HG03139 (cell line): ENCODE results near the gene XIRP1.
A peak's percentile ranks its signal among the peaks of the same experiment; 100 is the strongest.
"Not testable (repeated sequence)": the region's sequence is repeated elsewhere in the genome, so short reads cannot be mapped to it uniquely, and the experiment has no call there.

Experiments
- ATAC-seq: cut with Tn5 transposase; IDR thresholded peaks from one replicate; pipeline ENCODE4 v1.9.1; 2021; ENCODE audit not compliant: unreplicated experiment

The XIRP1 gene, protein sequence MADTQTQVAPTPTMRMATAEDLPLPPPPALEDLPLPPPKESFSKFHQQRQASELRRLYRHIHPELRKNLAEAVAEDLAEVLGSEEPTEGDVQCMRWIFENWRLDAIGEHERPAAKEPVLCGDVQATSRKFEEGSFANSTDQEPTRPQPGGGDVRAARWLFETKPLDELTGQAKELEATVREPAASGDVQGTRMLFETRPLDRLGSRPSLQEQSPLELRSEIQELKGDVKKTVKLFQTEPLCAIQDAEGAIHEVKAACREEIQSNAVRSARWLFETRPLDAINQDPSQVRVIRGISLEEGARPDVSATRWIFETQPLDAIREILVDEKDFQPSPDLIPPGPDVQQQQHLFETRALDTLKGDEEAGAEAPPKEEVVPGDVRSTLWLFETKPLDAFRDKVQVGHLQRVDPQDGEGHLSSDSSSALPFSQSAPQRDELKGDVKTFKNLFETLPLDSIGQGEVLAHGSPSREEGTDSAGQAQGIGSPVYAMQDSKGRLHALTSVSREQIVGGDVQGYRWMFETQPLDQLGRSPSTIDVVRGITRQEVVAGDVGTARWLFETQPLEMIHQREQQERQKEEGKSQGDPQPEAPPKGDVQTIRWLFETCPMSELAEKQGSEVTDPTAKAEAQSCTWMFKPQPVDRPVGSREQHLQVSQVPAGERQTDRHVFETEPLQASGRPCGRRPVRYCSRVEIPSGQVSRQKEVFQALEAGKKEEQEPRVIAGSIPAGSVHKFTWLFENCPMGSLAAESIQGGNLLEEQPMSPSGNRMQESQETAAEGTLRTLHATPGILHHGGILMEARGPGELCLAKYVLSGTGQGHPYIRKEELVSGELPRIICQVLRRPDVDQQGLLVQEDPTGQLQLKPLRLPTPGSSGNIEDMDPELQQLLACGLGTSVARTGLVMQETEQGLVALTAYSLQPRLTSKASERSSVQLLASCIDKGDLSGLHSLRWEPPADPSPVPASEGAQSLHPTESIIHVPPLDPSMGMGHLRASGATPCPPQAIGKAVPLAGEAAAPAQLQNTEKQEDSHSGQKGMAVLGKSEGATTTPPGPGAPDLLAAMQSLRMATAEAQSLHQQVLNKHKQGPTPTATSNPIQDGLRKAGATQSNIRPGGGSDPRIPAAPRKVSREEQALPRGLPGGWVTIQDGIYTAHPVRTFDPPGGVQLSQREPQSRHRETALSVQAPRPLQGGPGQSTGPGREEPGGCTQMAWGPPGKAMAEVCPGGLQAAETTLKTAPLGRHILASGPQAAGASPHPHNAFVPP (N-terminal part only)

DNA sequence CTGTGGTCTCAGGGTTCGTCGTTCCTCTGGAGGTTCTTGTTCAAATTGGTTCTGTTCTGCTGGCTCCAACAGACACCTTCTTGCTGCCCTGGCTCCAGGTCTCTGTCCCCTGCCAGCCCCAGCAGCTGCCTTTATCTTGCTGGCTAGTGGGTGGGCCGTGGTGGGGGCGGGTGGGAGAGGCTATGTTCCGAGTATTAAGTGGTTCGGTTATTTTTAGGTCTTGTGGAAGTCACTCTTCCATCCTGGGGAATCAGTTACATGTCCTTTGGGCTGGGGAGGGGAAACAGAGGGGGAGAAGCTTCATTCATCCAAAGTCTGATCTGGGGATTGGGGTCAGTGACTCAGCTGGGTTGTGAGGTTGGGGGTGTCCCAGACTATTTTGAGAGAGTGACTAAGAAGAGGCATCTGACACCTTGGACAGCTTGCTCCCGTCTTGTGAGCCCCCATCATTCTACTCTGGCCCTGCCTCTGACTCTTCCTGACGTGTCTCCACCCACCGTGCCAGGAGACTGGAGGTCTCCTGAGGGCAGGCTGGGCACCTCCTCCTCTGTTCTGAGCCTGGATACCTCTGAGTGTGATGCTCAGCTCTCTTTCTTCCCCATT is at the start of gene XIRP1:
Gene XIRP1 (minus strand): TSS at position 106 of the 603 bp plus-strand sequence. CDS start 3,150 bp downstream, outside the sequence.
- no peak for ATAC-seq

DNA sequence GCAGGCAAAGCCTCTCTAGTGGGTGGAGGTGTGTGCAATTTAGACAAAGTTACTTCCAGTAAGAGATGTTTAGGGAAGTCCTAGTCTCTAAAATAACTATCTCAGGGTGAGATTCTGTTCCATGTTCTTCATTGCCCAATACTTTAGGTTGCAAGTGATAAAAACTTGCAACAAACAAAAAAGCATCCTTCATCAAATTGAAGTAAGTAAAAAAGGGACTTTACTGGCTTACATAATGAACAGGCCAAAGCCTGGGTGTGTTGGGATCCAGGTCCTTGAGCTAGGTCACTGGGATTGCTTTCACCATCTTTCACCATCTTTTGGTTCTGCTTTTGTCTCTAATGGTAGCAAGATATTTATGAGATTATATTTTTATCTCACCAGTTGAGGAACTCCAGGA is 49.2 kb upstream of the XIRP1 start:
- no peak for ATAC-seq

DNA sequence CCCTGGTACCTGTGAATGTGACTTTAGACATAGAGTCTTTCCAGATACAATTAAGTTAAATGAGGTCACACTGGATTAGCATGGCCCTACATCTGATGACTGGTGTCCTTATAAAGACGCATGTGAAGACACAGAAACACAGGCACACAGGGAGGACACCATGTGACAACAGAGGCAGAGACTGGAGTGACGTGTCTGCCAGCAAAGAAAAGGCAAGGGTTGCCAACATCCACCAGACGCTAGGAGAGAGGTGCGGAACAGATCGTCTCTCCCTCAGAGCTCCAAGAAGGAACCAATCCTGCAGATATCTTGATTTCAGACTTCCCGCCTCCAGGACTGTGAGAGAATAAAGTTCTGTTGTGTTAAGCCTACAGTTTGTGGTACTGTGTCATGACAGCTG is 44.6 kb upstream of the XIRP1 start:
- no peak for ATAC-seq

DNA sequence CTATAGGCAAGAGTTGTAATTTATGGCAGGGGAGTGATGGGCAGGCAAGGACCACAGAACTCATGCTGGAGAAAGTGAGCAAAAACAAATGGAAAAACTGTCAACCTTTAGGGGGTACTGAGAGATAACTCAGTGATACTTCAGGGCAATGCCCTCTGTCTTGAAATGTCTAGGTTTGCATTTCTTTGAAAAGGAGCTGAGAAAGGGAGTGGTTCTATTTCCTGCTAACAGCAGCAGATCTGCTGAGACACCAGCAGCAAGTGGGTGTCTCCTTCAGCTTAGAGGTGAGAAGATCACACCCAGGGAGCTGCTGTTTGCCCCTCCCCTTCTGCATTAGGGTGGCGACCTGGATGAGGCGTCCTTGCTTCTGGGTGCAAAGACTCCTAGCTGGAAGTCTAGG is 42.3 kb upstream of the XIRP1 start:
- no peak for ATAC-seq

DNA sequence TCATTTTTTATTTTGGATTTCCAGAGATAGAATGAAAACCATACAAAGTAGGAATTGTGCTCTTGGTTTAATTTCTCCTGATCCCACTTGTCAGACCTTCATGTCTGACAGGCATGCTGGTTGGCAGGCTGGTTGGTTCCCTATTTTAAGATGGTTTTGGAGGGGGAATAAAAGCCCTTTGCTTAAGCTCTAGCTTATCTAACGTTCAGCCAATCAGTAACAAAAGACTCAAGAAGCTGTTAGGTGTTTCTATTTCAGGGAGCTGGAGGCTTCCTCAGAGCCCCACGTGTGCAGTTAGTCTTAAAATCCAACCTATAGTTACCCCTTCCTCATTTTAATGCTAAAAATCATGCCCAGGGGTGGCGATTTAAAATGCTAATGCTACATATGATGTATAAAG is 40.5 kb upstream of the XIRP1 start:
- no peak for ATAC-seq

DNA sequence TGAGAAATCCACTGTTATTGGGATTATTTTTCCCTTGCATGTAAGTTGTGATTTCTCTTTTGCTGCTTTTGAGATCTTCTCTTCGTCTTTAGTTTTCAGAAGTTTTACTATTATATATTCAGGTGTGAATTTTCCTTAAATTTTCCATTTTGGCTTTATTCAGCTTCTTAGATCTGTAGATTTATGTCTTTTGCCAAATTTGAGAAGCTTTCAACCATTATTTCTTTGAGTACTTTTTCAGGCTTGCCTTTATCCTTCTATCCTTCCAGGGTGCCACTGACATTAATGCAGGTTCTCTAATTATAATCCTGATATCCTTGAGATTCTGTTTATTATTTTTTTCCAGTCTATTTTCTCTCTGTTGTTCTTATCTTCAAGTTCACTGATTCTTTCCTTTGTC is 38.1 kb upstream of the XIRP1 start:
- no peak for ATAC-seq

DNA sequence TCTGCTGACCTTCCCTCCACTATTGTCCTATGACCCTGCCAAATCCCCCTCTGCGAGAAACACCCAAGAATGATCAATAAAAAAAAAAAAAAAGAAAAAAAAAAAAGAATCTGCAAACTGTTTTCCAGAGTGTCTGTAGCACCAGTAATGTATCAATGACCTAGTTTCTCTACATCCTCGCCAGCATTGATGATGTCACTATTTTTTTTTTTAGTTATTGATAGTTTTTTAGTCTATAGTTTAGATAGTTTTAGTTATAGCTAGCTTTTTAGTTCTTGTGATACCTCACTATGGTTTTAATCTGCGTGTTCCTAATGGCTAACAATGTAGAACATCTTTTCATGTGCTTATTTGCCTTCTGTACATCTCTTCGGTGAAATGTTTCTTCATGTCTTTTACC is 36.1 kb upstream of the XIRP1 start:
- ATAC-seq: no peak

DNA sequence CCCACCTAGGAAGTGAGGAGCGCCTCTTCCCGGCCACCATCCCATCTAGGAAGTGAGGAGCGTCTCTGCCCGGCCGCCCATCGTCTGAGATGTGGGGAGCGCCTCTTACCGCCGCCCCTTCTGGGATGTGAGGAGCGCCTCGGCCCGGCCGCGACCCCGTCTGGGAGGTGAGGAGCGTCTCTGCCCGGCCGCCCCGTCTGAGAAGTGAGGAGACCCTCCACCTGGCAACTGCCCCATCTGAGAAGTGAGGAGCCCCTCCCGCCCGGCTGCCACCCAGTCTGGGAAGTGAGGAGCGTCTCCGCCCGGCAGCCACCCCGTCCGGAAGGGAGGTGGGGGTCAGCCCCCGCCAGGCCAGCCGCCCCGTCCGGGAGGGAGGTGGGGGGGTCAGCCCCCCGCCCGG is 35.2 kb upstream of the XIRP1 start:
- not testable (repeated sequence) for ATAC-seq

DNA sequence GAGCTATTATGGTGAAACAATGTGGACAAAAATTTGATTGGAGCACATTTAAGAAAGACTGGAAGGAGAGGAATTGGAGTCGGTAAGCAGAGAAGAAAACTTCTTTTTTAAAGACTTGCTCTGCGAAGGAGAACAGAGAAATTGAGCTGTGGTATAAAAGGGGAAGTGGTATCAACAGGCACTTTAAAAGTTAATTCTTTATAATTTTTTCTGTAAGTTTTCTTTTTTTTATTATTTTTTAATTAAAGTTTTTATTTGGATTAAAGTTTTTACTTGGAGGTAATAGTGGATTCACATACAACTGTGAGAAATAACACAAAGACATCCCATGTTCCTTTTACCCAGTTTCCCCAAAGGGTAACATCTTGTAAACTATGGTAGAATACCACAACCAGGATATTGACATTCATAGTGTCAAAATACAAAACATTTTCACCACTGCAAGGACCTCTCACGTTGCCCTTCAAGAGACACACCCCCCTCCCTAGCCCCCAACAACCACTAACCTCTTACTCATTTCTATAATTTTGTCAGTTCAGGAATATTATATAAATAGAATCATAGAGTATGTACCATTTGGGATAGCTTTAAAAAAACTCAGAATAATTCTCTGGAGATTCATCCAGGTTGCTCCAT is 33.8 kb upstream of the XIRP1 start:
- ATAC-seq: no peak

DNA sequence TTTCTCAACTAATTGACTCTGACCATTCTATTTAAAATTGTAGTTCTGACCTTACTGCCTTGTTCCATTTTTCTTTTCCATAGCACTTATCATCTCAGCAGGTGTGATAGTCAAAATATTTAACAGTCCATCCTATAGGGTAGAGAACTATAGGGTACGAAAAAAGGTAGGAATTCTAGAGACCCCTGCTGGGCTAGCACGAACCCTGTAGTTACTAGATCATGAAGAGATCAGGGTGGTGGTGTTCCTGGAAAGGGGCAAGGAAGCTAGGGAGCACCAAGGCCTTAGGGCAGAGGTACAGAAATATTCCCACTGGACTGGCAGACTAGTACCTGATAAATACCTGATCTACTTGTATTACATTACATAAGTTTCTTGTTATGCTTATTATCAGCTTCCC is 31.9 kb upstream of the XIRP1 start:
- ATAC-seq: no peak

DNA sequence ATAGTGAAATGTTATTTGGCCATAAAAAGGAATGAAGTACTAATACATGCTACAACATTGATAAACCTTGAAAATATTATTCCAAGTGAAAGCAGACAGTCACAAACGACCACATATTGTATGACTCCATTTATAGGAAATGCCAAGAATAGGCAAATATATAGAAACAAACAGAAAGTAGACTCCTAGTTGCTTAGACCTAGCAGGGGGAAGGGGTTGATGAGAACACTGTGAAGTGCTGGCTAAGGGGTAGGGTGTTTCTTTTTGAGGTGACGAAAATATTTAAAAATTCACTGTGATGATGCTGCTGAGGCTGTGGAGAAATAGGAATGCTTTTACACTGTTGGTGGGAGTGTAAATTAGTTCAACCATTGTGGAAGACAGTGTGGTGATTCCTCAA is 30.5 kb upstream of the XIRP1 start:
- ATAC-seq: no peak

DNA sequence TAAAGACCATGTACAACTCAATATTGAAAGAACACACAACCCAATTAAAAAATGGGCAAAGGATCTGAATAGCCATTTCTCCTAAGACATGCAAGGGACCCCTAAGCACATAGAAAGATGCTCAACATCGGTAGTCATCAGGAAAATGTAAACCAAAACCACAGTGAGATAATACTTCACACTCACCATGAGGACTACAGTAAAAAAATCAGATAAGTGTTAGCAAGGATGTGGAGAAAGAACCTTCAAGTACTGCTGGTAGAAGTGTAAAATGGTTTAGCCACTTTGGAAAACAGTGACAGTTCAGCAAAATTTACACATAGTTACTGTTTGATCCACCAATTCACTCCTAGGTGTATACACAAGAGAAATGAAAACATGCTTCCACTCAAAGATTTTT is 30.1 kb upstream of the XIRP1 start:
- no peak for ATAC-seq

DNA sequence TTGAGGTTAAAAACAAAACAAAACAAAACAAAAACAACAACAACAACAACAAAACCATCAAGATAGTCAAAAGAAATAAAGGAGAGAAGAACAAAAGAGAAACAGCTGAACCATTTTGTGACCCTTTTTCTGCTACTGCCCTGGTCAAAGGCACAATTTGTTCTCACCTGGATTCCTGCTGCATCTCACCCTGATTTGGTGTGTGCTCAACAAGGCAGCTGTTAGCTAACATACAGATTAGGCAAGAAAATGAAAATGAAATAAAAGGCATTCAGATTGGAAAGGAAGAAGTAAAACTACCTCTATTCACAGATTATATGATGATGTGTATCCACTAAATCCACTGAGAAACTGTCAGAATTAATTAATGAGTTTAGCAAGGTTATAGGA is 28.7 kb upstream of the XIRP1 start:
- ATAC-seq: no peak

DNA sequence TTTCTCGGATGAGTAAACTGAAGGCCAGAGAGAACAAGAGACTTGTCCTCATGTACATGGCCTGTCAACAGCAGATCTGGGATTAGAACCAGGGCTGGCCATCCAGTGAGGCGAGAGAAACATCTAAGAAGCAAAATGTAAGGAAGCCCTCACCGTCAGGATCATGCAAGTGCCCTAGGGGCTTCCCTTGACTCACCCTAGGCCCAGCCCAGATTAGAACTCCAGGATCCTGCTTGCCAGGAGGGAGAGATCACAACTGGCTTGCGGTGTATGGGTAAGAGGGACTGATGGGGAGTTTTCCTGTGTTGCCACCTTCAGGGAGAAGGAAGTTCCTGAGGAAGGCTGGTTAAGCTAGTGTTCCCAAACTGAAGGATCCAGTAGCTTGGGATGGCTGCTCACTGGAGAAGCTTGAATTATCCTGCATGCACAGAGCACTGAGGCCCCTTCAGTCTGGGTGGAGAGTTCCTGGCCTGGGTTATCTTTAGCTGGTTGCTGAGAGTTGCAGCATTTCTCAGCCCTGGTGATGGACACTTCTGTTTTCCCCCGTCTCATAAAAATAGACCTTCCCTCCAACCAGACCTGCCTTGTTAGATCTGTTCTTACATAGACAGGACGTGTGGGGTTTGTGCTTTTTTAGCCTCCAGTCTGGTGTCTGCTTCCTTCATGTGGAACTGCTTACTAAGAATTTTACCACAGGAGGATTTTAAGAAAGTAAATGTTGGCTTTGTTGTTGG is 28.2 kb upstream of the XIRP1 start:
- ATAC-seq: no peak

DNA sequence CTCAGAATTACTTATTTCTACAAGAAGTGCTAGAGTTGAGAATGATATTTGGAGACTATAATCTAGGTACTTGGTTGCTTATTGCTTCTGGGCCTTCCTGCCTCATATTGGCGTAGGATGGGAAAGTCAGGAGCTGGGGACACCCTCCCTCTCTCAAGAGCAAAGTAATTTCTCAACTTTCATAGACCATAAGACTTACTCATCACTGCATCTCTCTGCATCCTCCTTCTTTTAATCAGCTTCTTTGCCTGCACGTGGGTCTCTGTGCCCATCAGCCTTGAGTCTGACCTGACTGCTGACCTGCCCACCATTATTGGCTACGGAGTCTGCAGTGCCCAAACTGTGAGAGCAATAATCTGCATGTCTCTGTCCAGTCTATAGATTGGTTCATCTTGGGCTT is 27.3 kb upstream of the XIRP1 start:
- no peak for ATAC-seq

DNA sequence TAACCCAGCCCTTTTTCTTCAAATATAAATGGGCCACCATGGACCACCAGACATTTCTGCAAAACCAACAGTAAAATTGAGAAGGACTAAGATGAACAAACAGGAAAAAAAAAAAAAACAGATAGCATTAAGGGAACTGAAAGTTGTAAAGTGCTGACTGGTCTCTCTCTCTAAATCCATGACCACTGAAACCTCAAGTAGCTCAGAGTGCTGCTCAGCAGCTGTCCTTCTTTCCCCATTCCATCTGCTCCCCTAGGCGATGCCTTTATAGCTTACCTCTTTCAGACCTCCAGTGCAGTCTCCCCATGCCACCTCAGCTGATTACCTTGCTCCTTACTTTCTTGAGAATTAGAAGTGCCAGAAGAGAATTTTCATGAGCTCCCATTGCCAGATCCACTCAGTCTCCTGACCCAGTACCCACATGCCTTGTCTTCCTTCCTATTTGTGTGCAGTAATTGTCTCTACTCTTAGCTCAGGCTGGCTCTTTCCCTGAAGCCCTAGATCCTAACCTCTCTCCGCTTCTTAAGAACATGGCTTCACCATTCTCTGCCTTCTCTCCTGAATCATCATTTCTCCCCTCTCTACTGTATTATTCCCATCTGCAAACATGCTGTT is 23.9 kb upstream of the XIRP1 start:
- ATAC-seq: peak; percentile 96

DNA sequence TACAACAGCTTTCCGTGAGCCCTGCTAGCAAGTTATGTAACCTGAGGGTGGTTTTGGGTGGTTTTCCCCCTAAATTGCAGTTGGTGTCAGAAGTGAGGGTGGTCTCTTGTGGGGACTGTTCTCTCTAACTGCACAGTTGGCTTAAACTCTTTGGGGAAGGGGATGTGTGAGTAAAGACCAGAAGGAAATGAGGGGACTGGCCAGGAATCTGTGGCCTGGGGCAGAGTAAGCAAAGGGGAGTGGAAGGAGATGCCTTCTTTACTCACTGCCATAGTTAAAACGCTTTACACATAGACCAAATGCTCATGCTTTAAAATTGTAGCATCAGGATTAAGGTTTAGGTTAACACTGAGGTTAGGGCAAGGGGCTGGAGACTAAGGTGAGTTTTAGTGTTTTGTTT is 21.2 kb upstream of the XIRP1 start:
- ATAC-seq: no peak

DNA sequence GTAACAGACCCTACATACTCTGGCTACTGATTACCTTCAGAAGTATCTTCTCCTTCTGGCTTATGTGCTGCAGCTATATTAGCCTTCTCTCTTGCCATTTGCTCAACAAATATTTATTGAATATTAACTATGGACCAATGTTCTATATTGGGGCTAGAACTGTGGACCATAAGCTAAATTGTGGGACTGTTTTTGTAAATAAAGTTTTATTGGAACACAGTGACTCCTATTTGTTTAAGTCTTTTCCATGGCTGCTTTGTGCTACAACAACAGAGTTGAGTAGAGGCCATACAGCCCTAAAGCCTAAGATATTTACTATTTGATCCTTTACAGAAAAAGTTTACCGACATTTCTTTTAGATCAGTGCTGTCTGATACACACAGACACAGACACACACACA is 20.3 kb upstream of the XIRP1 start:
- ATAC-seq: no peak

DNA sequence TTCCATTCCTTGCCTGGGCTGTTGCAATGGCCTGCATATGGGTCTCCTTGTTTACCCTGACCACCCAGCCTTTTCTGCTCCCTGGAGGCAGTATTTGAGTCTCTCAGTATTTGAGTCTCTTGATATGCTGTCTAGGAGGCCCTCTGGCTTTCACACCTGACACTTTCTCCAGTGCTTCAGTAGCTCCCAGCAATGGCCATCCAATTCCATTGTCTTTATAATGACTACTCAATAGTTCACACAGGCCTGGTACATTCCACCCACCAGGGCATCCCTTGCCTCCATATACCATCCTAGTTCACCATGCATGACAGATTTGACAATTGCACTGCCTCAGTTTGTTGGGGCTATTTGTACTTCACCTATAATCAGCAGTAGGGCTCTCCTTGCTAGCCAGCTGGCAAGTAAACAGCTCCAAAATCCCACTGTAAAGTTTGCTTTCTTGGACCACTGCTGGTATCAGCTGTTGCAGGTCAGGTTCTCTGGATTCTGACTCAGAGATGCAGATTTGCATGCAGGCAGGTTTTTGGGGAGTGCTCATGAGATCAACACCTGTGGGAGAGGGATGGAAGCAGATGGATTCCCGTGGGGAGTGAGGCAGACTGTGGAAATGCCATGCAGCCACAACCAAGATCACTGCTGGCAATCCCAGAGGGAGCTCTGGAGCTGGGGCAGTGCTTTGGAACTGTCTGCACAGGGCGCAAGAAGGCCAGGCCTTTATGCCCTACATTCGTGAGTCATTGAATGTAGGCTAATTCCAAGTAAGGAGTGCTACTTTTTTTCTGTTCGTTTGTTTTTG is 19.1 kb upstream of the XIRP1 start:
- ATAC-seq: no peak
